ENCODE measurements around the gene NUDCD3.

DNA sequence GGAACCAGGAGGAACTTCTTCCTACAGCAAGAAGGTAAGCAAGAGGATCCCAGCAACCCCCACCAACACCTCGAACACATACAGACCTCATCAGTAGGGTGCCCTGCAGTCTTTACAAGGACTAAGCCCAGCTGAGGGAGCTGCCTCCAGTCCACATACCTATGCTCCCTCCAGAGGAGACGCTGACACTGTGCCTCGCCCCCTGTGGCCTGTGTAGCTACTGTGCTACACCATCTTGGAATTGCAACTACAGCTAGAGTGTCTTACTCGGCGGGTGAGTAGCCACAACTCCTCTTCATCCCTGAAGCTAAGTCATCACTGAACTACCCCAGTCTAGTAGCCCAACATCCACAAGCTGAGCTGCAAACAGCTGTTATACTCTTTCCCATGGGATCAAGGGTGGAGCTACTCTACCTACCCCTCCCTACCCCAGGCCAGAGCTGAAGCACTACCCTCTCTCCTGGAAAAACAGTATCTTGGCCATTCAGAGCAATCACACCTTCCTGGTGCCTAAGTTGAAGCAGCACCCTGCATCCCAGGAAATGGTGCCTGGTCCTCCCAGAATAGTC, 122.9 kb downstream of the NUDCD3 start:
- TF ChIP-seq, protein P1, sequence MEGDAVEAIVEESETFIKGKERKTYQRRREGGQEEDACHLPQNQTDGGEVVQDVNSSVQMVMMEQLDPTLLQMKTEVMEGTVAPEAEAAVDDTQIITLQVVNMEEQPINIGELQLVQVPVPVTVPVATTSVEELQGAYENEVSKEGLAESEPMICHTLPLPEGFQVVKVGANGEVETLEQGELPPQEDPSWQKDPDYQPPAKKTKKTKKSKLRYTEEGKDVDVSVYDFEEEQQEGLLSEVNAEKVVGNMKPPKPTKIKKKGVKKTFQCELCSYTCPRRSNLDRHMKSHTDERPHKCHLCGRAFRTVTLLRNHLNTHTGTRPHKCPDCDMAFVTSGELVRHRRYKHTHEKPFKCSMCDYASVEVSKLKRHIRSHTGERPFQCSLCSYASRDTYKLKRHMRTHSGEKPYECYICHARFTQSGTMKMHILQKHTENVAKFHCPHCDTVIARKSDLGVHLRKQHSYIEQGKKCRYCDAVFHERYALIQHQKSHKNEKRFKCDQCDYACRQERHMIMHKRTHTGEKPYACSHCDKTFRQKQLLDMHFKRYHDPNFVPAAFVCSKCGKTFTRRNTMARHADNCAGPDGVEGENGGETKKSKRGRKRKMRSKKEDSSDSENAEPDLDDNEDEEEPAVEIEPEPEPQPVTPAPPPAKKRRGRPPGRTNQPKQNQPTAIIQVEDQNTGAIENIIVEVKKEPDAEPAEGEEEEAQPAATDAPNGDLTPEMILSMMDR (IDR thresholded peaks at IDR 0.05; ENCODE audit: low read depth, low read length, poor library complexity, severe bottlenecking), result no peak
- TF ChIP-seq EZH2phosphoT487 (IDR thresholded peaks at IDR 0.05; ENCODE audit: borderline replicate concordance, low read length), result no peak
